Natural killer cell treated with Interleukin-12 subunit alpha and Interleukin-12 subunit beta and Interleukin-15 and Interleukin-18, amount 100 ng/mL, for 72 hours (primary cell): ENCODE data around the gene CNPY3. TPM values are rescaled to one million over a fixed set of nuclear protein-coding genes. Genes with fewer than 3 reads are reported as not detected.

ENCODE experiments used
- ATAC-seq, 2 donors: fragments of 150-1000 bp; cut with Tn5 transposase in 1 of 2; sonication (Bioruptor Pico), chemical (Tn5 transposase) in 1 of 2; 2 replicates each; pipeline ENCODE4 v1.10.0; 2021
- DNase-seq: peaks from one replicate; pipeline ENCODE4 v3.0.0; 2022; ENCODE audit warnings: low spot score
- H3K27ac Mint-ChIP-seq, 2 donors: 1 replicate in 1 of 2; 2 replicates in 1 of 2; pipeline ENCODE4 v1.8.0; 2022; ENCODE audit warnings: mixed read lengths in 2 of 2, mild to moderate bottlenecking in 1 of 2, moderate library complexity in 1 of 2
- H3K27me3 Mint-ChIP-seq, 2 donors: 1 replicate in 1 of 2; 2 replicates in 1 of 2; pipeline ENCODE4 v1.8.0; 2022; ENCODE audit warnings: mixed read lengths in 2 of 2
- H3K36me3 Mint-ChIP-seq: one replicate; pipeline ENCODE4 v1.8.0; 2022; ENCODE audit warnings: mixed read lengths
- H3K4me1 Mint-ChIP-seq, 2 donors: 1 replicate in 1 of 2; 2 replicates in 1 of 2; pipeline ENCODE4 v1.8.0; 2022; ENCODE audit warnings: low read depth in 2 of 2, mixed read lengths in 2 of 2, mild to moderate bottlenecking in 1 of 2
- H3K4me3 Mint-ChIP-seq: one replicate; pipeline ENCODE4 v1.8.0; 2022; ENCODE audit warnings: mixed read lengths
- H3K9me3 Mint-ChIP-seq: 2 replicates; pipeline ENCODE4 v1.8.0; 2022; ENCODE audit warnings: mixed read lengths
- total RNA-seq, 2 donors: library from RNA; stranded (reverse); gene quantifications; one replicate each; pipeline ENCODE4 v1.2.3, GENCODE V29; 2022

The CNPY3 gene
- total RNA-seq, 2 donors from 2014 or later, result 35.4 to 38.2 TPM

DNA sequence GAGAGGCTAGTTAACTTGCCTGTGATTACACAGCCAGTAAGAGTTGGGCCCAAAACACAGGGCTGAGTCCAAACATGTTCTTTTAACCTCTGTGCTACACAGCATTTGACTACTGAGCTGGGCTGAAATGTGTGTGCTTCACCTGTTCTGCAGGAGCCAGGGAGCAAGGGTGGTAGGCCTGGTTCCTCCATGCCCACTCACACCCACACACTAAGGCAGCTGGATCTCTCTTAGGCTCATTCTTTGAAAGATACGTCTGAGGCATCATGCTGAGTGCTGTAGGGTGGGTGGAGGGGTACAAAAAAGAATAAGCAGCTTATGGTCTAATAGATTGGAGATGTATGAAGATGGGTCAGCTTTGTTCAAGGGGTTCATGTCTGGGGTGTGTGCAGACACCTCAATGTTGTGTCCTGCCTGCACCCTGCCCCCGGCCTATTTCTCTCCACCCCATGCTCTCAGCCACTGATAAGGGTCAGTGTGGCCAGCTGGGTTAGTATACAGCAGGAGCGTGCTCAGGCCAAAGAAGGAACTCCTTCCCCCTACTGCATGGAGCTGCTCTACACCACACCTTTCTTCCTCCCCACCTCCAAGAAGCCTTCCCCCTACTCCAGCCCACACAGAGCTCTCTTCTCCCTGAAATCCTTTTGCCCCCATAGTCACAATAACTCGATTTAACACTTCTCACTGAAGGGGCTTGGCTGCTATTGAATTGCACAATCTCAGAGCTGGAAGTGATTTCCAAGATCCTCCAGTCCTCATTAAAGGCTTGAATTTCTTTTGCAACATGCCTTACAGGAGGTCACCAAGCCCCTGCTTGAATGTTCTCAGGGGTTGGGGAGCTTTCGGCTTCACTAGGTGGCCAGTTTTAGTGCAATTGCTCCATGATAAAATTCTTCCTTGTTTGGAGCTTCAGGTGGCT, 58.5 kb downstream of the CNPY3 start:
- DNase-seq (no peak), ATAC-seq (no peak)
- no peaks in the 10 kb centered on the region for H3K27me3 Mint-ChIP-seq
- H3K4me1 Mint-ChIP-seq, result peaks cover 41% of the 10 kb centered on the region in 2 donors
- no peaks in the 10 kb centered on the region for H3K9me3 Mint-ChIP-seq
- peaks cover 4% of the 10 kb centered on the region for H3K36me3 Mint-ChIP-seq
- no peak overlapping the region for H3K4me3 Mint-ChIP-seq
- H3K27ac Mint-ChIP-seq, result peak overlapping the region in 1 of 2 donors; percentile 38

DNA sequence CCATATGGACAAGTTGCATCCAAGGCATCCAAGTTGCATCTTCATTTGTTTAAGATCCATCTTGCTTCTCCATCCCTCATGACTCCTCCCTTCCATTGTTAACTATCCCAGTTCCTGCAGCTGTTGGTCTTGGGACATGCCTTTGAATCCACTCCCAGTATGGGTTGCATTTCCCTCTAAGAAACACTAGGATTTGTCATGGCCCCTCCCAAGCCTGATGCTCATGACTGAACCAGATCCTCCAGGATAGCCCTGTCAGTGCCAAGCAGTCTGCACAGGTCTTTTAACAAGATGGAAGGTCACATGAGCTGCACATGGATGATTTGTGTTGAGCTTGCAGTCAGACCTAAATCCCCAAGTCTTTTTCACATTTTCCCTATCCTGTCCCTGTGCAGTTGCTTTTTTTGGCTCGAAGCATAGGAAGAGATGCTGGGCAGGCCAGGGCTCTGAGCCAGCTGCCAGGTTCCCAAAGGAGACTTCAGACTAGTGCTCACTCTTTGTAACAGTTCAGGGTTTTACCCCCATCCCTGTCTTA, 59.3 kb downstream of the CNPY3 start:
- Mint-ChIP-seq H3K4me3 (no peak overlapping the region), H3K36me3 (peaks cover 5% of the 10 kb centered on the region), H3K27me3 (no peaks in the 10 kb centered on the region), H3K4me1 (peaks cover 41 to 43% of the 10 kb centered on the region in 2 donors), H3K27ac (no peak overlapping the region), H3K9me3 (no peaks in the 10 kb centered on the region)
- ATAC-seq (no peak), DNase-seq (no peak)

Other genes with a start within 250 kb of the CNPY3 start
- under 1 TPM in 1 of 2 donors, not detected in 1; 0.10 TPM for gene PRPH2, start 206.9 kb upstream of the CNPY3 start, total RNA-seq
- 10 to 100 TPM; 28.8 to 32.6 TPM for gene TBCC, start 183.4 kb upstream of the CNPY3 start, total RNA-seq
- gene BICRAL, start 147.4 kb upstream of the CNPY3 start, total RNA-seq, result 10 to 100 TPM; 13.5 to 13.9 TPM
- gene RPL7L1, start 49.9 kb upstream of the CNPY3 start, total RNA-seq, result 100 to 1,000 TPM; 125 to 191 TPM
- not detected for gene PTCRA, start 13.4 kb upstream of the CNPY3 start, total RNA-seq
- 1 to 10 TPM in 1 of 2 donors, under 1 TPM in 1; 0.26 to 1.1 TPM for gene GNMT, start 31.3 kb downstream of the CNPY3 start, total RNA-seq
- 10 to 100 TPM; 14.1 to 18.7 TPM for gene PEX6, start 49.7 kb downstream of the CNPY3 start, total RNA-seq
- gene PPP2R5D, start 55.1 kb downstream of the CNPY3 start, total RNA-seq, result 10 to 100 TPM; 38.9 to 47.8 TPM
- 10 to 100 TPM; 55.7 to 77.8 TPM for gene MEA1, start 84.5 kb downstream of the CNPY3 start, total RNA-seq
- 10 to 100 TPM; 59.6 to 60.8 TPM for gene KLHDC3, start 84.8 kb downstream of the CNPY3 start, total RNA-seq
- gene RRP36, start 92.1 kb downstream of the CNPY3 start, total RNA-seq, result 10 to 100 TPM; 86.9 to 96.5 TPM
- 1 to 10 TPM; 8.3 to 9.8 TPM for gene CUL7, start 124.4 kb downstream of the CNPY3 start, total RNA-seq
- 10 to 100 TPM; 41.7 to 59.6 TPM for gene MRPL2, start 130.0 kb downstream of the CNPY3 start, total RNA-seq
- gene KLC4, start 130.2 kb downstream of the CNPY3 start, total RNA-seq, result 10 to 100 TPM; 12.3 to 13.0 TPM
- gene PTK7, start 146.8 kb downstream of the CNPY3 start, total RNA-seq, result 1 to 10 TPM; 1.2 to 4.1 TPM
- gene SRF, start 241.8 kb downstream of the CNPY3 start, total RNA-seq, result 10 to 100 TPM; 56.8 to 70.4 TPM